ENCODE results near the gene UVSSA.
"Not testable (repeated sequence)": the region's sequence is repeated elsewhere in the genome, so short reads cannot be mapped to it uniquely, and the experiment has no call there.

The UVSSA gene

DNA sequence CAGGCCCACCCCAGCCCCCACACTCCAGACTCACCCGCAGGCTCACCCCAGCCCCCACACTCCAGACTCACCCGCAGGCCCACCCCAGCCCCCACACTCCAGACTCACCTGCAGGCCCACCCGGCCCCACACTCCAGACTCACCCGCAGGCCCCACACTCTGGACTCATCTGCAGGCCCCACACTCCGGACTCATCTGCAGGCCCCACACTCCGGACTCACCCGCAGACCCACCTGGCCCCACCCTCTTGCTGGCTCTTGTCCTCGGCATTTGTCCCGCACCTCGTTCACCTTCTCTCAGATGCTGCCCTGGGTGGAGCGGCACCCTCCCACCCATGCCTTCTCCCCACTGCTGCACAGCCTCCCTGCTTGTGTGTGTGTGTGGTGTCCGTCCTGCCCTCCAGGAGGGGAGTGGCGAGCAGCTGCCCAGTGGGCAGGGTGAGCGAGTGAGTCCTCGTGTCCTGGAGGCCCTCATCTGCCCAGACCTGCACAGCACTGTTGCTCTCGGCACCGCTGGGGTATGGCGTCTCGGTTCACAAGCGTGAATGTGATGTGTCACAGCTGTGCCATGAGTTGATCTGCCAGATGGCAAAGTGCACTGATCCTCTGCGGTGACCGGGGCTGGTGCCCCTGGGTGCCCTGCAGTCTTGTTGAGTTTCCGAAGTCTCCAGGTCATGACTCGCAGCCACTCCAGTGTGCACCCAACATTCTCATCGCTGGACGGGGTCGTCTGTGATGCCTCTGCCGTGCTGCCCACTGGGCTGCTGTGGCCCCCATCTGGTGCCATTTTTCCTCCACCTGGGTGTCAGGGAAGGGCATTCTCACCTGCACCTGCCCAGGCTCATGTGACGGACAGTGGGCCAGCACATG lies 29.6 kb upstream of the UVSSA start:
- no peak for DNase-seq

DNA sequence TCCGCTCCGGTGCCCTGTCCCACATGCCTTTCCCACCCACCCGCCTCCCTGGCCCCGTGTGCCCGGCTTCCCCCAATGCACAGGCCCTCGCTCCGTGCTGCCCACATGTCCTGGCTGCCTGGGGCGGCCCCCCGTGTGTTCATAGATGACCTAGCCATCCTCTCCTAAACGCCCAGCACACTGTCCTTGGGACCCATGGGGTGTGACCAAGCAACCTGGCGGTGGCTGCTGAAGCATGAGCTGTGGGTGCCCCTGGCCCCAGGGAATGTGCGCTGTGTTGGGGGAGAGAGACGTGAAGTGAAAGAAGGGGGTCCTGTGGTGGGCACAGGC lies 29.0 kb upstream of the UVSSA start:
- no peak for DNase-seq

DNA sequence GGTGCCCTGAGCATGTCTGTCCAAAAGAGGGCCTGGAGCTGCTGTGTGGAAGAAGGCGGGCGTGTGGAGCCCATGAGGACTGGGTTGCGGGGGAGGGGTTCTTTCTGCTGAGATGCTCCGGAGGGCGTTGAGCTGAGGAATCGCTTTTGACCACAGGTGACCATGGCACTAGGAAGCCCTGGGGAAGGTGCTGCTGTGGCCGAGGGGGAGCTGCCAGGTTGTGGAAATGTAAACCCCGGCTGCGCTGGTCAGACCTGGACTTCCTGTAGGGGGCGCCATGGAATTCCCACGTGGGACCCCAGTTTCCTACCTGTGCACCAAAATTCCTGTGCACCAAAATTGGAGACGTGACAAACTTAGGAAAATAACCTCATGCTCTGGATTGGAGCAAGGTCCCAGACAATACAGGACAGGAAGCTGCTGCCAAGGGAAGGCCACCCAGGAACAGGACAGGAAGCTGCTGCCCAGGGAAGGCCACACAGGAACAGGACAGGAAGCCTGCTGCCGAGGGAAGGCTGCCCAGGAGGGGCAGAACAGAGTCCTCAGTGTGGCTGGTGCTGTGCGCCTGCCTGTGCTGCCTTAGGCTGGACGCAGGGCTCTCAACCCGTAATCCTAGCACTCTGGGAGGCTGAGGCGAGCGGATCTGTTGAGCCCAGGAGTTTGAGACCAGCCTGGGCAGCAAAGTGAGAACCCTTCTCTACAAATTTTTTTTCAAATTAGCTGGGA lies 28.4 kb upstream of the UVSSA start:
- no peak for DNase-seq

GRCh38 chr4:1321486-1321885 lies 25.5 kb upstream of the UVSSA start:
- DNase-seq = no peak

GRCh38 chr4:1321946-1322650 lies 24.9 kb upstream of the UVSSA start:
- no peak for DNase-seq

DNA sequence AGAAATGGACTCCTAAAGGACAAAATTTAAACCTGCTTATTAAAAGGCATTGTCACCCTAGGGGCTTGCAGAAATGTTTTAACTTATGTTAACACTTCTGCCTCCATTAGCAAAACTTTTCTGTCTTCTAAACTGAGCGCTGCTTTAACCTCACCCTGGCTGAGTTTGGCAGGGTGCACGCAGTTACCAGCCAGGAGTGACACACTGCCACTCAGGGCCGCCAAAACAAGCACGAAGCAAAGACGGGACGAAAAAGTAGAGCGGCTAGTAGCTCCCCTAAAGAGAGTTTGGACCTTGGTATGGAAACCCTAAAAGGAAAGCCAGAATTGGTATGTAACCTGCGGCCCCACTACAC lies 23.8 kb upstream of the UVSSA start:
- DNase-seq = no peak

DNA sequence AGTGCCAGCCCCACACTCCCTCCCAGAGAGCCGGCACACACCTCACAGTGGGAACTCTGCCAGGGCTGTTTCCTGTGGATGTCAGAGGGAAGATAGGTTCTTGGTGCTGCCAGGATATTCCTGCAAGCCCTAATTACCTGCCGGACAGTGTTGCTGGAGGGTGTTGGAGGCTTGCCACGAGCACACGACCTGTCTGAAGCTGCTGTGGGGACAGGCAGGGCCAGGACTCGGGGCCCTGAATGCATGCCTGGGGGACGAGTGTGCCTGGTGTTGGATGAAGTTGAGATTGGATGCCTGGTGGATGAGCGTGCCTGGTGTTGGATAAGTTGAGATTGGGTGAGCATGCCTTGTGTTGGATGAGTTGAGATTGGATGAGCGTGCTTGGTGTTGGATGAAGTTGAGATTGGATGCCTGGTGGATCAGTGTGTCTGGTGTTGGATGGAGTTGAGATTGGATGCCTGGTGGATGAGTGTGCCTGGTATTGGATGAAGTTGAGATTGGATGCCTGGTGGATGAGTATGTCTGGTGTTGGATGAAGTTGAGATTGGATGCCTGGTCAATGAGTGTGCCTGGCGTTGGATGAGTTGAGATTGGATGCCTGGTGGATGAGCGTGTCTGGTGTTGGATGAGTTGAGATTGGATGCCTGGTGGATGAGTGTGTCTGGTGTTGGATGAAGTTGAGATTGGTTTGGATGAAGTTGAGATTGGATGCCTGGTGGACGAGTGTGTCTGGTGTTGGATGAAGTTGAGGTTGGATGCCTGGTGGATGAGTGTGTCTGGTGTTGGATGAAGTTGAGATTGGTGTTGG lies 23.2 kb upstream of the UVSSA start:
- DNase-seq = no peak

GRCh38 chr4:1324443-1325175 lies 22.4 kb upstream of the UVSSA start:
- not testable (repeated sequence) for DNase-seq

GRCh38 chr4:1325176-1325480 lies 21.9 kb upstream of the UVSSA start:
- no peak for DNase-seq

GRCh38 chr4:1325681-1326635 lies 21.1 kb upstream of the UVSSA start:
- DNase-seq = no peak

- DNase-seq = no peak
Measured at GRCh38 chr4:1326751-1327525, 20.1 kb upstream of the UVSSA start.

DNA sequence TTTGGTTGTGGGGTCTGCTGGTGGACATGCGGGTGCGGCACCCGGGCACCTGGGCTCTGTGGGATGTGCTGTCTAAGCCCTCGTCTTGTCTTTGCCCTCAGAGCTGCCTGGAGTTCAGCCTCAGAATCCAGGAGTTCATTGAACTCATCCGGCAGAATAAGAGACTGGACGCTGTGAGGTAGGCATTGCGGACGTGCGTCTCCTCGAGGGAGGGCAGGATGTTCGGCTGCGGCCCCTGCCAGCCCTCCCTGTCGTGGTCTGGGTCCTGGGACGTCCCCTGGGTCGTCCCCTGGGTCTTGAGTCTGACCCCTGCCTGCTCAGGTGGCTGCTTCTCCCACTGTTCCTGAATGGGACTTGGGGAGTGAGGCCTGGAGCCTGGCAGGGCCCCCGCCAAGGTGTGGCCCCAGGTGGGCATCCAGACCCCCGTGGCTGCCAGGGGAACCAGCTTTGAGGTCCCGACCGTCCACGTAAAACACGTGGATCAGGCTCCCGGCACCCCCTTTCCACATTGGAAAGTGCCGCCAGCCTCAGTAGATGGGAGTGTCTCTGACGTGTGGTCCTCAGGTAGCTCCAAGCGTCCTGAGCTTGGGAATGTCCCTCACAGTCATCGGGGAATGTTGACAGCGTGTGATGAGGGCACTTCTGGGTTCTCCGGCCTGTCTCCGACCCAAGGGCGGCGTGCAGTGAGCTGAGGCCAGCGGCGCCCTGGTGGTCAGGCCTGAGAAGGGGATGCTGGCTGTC lies 19.3 kb upstream of the UVSSA start:
- DNase-seq = no peak

- no peak for DNase-seq
Measured at GRCh38 chr4:1328267-1329155, 18.5 kb upstream of the UVSSA start.

DNA sequence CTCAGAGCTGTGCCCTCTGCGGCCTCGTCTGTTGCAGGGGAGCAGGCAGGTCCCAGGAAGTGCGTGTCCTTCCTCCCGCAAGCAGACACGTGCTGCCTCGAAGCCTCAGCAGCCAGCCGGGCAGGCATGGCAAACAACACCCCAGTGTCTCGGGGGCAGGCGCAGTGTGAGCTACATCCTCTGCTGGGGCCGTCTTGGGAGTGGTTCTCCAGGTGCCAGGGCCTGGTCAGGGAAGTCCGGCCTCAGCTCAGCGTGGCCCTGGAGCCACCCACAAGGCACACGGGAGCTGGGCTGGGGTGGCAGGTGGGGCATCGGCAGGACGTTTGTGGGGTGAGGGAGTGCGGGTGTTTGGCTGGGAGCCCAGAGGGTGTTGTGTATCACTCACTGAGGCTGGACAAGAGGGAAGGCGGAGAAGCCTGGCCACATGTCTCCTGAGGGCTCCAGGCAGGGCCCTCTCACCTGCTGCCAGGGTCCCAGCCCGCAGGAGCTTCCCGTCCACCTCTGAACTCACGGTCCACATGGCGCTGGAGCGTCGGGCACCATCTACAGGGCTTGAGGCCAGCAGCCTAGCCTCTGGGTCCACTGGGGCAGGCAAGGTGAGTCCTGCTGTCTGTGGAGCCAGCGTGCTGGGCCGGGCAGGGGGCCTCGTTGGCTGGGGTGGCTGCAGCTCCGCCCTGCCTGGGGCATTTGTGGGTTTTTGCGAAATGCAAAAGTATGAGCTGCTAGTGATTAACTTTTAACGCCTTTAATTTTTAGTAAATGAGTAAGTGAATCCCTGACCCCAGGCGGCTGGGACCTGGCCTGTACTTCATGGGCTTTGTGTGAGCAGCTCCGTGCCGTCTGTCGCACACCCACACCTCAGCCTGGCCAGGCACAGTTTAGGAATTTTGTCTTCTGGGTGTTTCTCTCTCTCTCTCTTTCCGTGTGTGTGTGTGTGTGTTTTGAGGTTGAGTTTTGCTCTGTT lies 17.3 kb upstream of the UVSSA start:
- no peak for DNase-seq

GRCh38 chr4:1330761-1331590 lies 16.0 kb upstream of the UVSSA start:
- DNase-seq = no peak

DNA sequence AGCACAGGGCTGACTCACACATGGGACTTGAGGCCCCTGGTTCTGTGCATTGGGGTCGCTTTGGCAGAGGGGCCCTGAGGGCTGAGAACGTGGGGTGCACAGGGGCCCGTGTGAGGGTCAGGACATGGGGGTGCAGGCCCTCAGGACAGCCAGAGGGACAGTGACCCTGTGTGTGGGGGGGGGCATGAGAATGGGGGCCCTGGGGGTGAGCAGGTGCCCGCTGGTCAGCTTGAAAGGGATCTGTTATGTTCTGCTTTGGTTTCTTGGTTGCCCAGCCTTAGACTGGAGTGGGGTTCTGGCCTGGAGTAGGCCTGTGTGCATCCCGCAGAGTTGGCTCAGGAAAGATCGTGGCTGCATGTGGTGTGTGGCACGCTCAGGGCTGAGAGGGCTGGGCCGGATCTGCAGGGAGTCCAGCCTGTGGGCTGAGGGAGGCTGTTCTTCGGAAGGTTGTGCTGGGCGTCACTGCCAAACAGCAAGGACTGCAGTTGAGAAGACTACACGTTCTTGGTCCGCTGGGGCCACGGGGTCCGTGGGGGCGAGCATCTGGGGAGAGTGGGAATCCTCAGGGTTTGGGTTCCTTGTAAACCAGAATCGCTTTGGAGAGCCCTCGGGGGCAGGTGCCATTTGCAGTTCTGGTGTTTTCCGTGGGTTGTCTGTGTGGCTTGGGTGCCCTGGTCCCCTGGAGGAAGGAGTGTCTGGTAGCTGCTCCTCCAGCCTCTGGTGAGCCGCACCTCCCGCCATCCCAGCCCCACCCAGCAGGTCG lies 15.2 kb upstream of the UVSSA start:
- no peak for DNase-seq

Measured in hematopoietic multipotent progenitor cell treated with erythropoietin and hydrocortisone succinate and interleukin-3 and kit ligand, for 4 days (in vitro differentiated cells).